GM12878 (cell line): Measurements from ENCODE around the gene UNG. TPM values are rescaled to one million over a fixed set of nuclear protein-coding genes. Genes with fewer than 3 reads are reported as not detected.
A peak's percentile ranks its signal among the peaks of the same experiment; 100 is the strongest.

Experiments used
- BACH1 ChIP-seq: fragments of 450-650 bp; IDR thresholded peaks from 2 replicates; pipeline ENCODE4 v1.6.1; 2017; ENCODE audit warnings: mild to moderate bottlenecking, borderline replicate concordance
- CEBPB ChIP-seq, 2 experiments: fragments of 150-350 bp in 1 of 2; IDR thresholded peaks; 2 replicates each; pipeline ENCODE4 v1.6.1; 2012 to 2014; ENCODE audit warnings: low read depth in 2 of 2, low read length in 2 of 2, borderline replicate concordance in 1 of 2, inconsistent platforms in 1 of 2
- GABPA ChIP-seq: IDR thresholded peaks from 2 replicates; pipeline ENCODE4 v1.6.1; 2014; ENCODE audit warnings: antibody characterized with exemption, low read depth, mild to moderate bottlenecking, inconsistent platforms
- HDAC6 ChIP-seq: fragments of 200-600 bp; sonication (generic); IDR thresholded peaks from one replicate; pipeline ENCODE4 v1.8.0; 2017; ENCODE audit warnings: antibody characterized with exemption; ENCODE audit not compliant: unreplicated experiment
- IKZF1 ChIP-seq: fragments of 450-650 bp; conservative IDR thresholded peaks from 2 replicates; pipeline ENCODE4 v1.6.1; 2017; ENCODE audit warnings: antibody characterized with exemption, mild to moderate bottlenecking
- JUND ChIP-seq: IDR thresholded peaks from 2 replicates; pipeline ENCODE4 v1.6.1; 2012; ENCODE audit warnings: low read depth, mild to moderate bottlenecking, low read length, improper control_type of control experiment, moderate library complexity
- KAT2A ChIP-seq: conservative IDR thresholded peaks from 2 replicates; pipeline ENCODE4 v1.6.1; 2011; ENCODE audit warnings: low read depth, low read length; ENCODE audit not compliant: control insufficient read depth
- LARP7 ChIP-seq: fragments of 450-650 bp; IDR thresholded peaks from 2 replicates; pipeline ENCODE4 v1.6.1; 2017; ENCODE audit warnings: mild to moderate bottlenecking
- NKRF ChIP-seq: fragments of 450-650 bp; conservative IDR thresholded peaks from 2 replicates; pipeline ENCODE4 v1.6.1; 2017; ENCODE audit warnings: mild to moderate bottlenecking, moderate library complexity
- NRF1 ChIP-seq: conservative IDR thresholded peaks from 2 replicates; pipeline ENCODE4 v1.6.1; 2011; ENCODE audit warnings: mild to moderate bottlenecking, low read depth, low read length, improper control_type of control experiment
- POLR2AphosphoS5 ChIP-seq: IDR thresholded peaks from 2 replicates; pipeline ENCODE4 v1.6.1; 2011; ENCODE audit warnings: mild to moderate bottlenecking, low read length, inconsistent platforms
- RAD21 ChIP-seq: IDR thresholded peaks from 2 replicates; pipeline ENCODE4 v1.6.1; 2011; ENCODE audit warnings: mild to moderate bottlenecking, low read depth, low read length, moderate library complexity; ENCODE audit not compliant: insufficient read depth
- RAD51 ChIP-seq: fragments of 450-650 bp; IDR thresholded peaks from 2 replicates; pipeline ENCODE4 v1.6.1; 2016; ENCODE audit warnings: moderate library complexity, mild to moderate bottlenecking, inconsistent platforms
- RCOR1 ChIP-seq: conservative IDR thresholded peaks from 2 replicates; pipeline ENCODE4 v1.6.1; 2012; ENCODE audit warnings: low read depth, low read length, improper control_type of control experiment
- SREBF1 ChIP-seq: IDR thresholded peaks from 2 replicates; pipeline ENCODE4 v1.6.1; 2012; ENCODE audit warnings: mild to moderate bottlenecking, low read length
- SREBF2 ChIP-seq: IDR thresholded peaks from 2 replicates; pipeline ENCODE4 v1.6.1; 2012; ENCODE audit warnings: mild to moderate bottlenecking, low read length
- SRF ChIP-seq, 2 experiments: IDR thresholded peaks; 2 replicates each; pipeline ENCODE4 v1.6.1; 2011; ENCODE audit warnings: low read depth in 2 of 2, low read length in 2 of 2, mild to moderate bottlenecking in 1 of 2, moderate library complexity in 1 of 2
- STAT3 ChIP-seq: IDR thresholded peaks from 2 replicates; pipeline ENCODE4 v1.6.1; 2011; ENCODE audit warnings: low read depth, low read length, improper control_type of control experiment
- TAF1 ChIP-seq: IDR thresholded peaks from 2 replicates; pipeline ENCODE4 v1.6.1; 2011; ENCODE audit warnings: mild to moderate bottlenecking, low read depth, low read length, borderline replicate concordance
- USF1 ChIP-seq: IDR thresholded peaks from 2 replicates; pipeline ENCODE4 v1.6.1; 2011; ENCODE audit warnings: borderline replicate concordance, low read depth, mild to moderate bottlenecking, moderate library complexity, mixed read lengths, low read length; ENCODE audit not compliant: insufficient read depth; ENCODE audit errors: extremely low read length
- polyA plus RNA-seq, 11 experiments: library from polyadenylated mRNA; depleted of rRNA in 4 of 11; unstranded in 6 of 11; stranded (reverse) in 5 of 11; fragments of >200 nt; fragmentation: Nextera tagmentation in 4 of 11; fragmentation: Illumina TruSeq in 1 of 11; extraction: Ambion mirVana in 4 of 11; extraction: Trizol in 1 of 11; gene quantifications; 1 replicate in 1 of 11; 2 replicates in 10 of 11; pipeline versions ENCODE4 v1.2.1 to v1.2.3, GENCODE V29; 2011 to 2016; ENCODE audit warnings: inconsistent platforms in 2 of 11, missing spikeins in 2 of 11, low read depth in 1 of 11
- total RNA-seq, 4 experiments: library from RNA; depleted of rRNA in 3 of 4; stranded (reverse); fragments of >200 nt in 3 of 4; fragmentation: Illumina TruSeq in 1 of 4; extraction: Trizol in 1 of 4; gene quantifications; 2 replicates each; pipeline versions ENCODE4 v1.2.1 to v1.2.3, GENCODE V29; 2013 to 2021
- TF ChIP-seq, protein P1 (sequence below): IDR thresholded peaks from 2 replicates; pipeline ENCODE4 v1.6.1; 2012; ENCODE audit warnings: improper control_type of control experiment, low read depth, low read length; ENCODE audit not compliant: insufficient replicate concordance
- TF ChIP-seq, protein P2 (sequence below): IDR thresholded peaks from 2 replicates; pipeline ENCODE4 v1.6.1; 2011; ENCODE audit warnings: borderline replicate concordance, low read depth, mild to moderate bottlenecking, moderate library complexity, low read length; ENCODE audit not compliant: insufficient read depth, poor library complexity, severe bottlenecking

The UNG gene
- total and polyA plus RNA-seq, 10 of the 15 experiments (the other 5 are each of a cell fraction or from before 2014, with no cell fraction given), result 9.5 to 81.9 (median 48.2) TPM

- TF ChIP-seq CEBPB (IDR thresholded peaks at IDR 0.05; ENCODE audit: borderline replicate concordance in 1 of 2, low read depth in 2 of 2, low read length in 2 of 2), result no peak
- TF ChIP-seq JUND, result no peak
- TF ChIP-seq GABPA, result no peak
- 0 out of 2 replicates have a peak, but pooled peaks have one; percentile 25 for TF ChIP-seq TAF1
- TF ChIP-seq LARP7, result peak; percentile 30; the same call in 1 of the 2 replicates
- TF ChIP-seq NKRF, result no peak; the same call in 1 of the 2 replicates
- no peak for TF ChIP-seq USF1
- TF ChIP-seq IKZF1, result peak; percentile 43
- TF ChIP-seq POLR2AphosphoS5, result no peak
- TF ChIP-seq RAD21, result no peak
- TF ChIP-seq RCOR1, result no peak
- TF ChIP-seq KAT2A, result no peak
- peak; percentile 20; the same call in 1 of the 2 replicates for TF ChIP-seq BACH1
- TF ChIP-seq HDAC6, result no peak
- TF ChIP-seq NRF1, result no peak
- TF ChIP-seq RAD51, result no peak
- TF ChIP-seq STAT3, result no peak
- TF ChIP-seq, protein P1, sequence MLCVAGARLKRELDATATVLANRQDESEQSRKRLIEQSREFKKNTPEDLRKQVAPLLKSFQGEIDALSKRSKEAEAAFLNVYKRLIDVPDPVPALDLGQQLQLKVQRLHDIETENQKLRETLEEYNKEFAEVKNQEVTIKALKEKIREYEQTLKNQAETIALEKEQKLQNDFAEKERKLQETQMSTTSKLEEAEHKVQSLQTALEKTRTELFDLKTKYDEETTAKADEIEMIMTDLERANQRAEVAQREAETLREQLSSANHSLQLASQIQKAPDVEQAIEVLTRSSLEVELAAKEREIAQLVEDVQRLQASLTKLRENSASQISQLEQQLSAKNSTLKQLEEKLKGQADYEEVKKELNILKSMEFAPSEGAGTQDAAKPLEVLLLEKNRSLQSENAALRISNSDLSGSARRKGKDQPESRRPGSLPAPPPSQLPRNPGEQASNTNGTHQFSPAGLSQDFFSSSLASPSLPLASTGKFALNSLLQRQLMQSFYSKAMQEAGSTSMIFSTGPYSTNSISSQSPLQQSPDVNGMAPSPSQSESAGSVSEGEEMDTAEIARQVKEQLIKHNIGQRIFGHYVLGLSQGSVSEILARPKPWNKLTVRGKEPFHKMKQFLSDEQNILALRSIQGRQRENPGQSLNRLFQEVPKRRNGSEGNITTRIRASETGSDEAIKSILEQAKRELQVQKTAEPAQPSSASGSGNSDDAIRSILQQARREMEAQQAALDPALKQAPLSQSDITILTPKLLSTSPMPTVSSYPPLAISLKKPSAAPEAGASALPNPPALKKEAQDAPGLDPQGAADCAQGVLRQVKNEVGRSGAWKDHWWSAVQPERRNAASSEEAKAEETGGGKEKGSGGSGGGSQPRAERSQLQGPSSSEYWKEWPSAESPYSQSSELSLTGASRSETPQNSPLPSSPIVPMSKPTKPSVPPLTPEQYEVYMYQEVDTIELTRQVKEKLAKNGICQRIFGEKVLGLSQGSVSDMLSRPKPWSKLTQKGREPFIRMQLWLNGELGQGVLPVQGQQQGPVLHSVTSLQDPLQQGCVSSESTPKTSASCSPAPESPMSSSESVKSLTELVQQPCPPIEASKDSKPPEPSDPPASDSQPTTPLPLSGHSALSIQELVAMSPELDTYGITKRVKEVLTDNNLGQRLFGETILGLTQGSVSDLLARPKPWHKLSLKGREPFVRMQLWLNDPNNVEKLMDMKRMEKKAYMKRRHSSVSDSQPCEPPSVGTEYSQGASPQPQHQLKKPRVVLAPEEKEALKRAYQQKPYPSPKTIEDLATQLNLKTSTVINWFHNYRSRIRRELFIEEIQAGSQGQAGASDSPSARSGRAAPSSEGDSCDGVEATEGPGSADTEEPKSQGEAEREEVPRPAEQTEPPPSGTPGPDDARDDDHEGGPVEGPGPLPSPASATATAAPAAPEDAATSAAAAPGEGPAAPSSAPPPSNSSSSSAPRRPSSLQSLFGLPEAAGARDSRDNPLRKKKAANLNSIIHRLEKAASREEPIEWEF, result no peak
- TF ChIP-seq SREBF2, result no peak
- 0 out of 4 replicates have a peak, but pooled peaks of 1 of the 2 experiments have one; percentile 3 for TF ChIP-seq SRF (IDR thresholded peaks at IDR 0.05; ENCODE audit: low read depth in 2 of 2, low read length in 2 of 2)
- TF ChIP-seq, protein P2, sequence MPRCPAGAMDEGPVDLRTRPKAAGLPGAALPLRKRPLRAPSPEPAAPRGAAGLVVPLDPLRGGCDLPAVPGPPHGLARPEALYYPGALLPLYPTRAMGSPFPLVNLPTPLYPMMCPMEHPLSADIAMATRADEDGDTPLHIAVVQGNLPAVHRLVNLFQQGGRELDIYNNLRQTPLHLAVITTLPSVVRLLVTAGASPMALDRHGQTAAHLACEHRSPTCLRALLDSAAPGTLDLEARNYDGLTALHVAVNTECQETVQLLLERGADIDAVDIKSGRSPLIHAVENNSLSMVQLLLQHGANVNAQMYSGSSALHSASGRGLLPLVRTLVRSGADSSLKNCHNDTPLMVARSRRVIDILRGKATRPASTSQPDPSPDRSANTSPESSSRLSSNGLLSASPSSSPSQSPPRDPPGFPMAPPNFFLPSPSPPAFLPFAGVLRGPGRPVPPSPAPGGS, result peak; percentile 5
- no peak for TF ChIP-seq SREBF1
- TF ChIP-seq, all 136 proteins: peak for 14
Observed at GRCh38 chr12:109098183-109098604, 797 bp downstream of the UNG start (continued).
